ENCODE data around the gene ASTN2. TPM values are rescaled to one million over a fixed set of nuclear protein-coding genes. Genes with fewer than 3 reads are reported as not detected.
A peak's percentile ranks its signal among the peaks of the same experiment; 100 is the strongest.

ASTN2 gene
- total and polyA plus RNA-seq, 9 of the 15 experiments (the other 6 are each of a cell fraction or from before 2014, with no cell fraction given) = 0.56 to 3.5 (median 1.9) TPM

GRCh38 chr9:116394894-116395698, 1019.8 kb downstream of the ASTN2 start (continued):
- TF ChIP-seq ETV6 (IDR thresholded peaks at IDR 0.05; ENCODE audit: borderline replicate concordance in 1 of 2, low read depth in 2 of 2, low read length in 1 of 2) (no peak), ETV6 (CRISPR knock-in tag; IDR thresholded peaks at IDR 0.05; ENCODE audit: borderline replicate concordance) (no peak), E4F1 (CRISPR knock-in tag; IDR thresholded peaks at IDR 0.05; ENCODE audit: borderline replicate concordance) (no peak), BRF2 (IDR thresholded peaks at IDR 0.05; ENCODE audit: borderline replicate concordance, insufficient read depth, insufficient read length) (no peak), ZC3H4 (CRISPR knock-in tag; IDR thresholded peaks at IDR 0.05; ENCODE audit: borderline replicate concordance) (no peak), PTRF (tag; IDR thresholded peaks at IDR 0.05) (peak; percentile 56; the same call in 1 of the 2 replicates), ZNF146 (CRISPR knock-in tag; IDR thresholded peaks at IDR 0.05; ENCODE audit: unreplicated experiment) (no peak), ZBTB11 (CRISPR knock-in tag; IDR thresholded peaks at IDR 0.05) (no peak), CTCFL (IDR thresholded peaks at IDR 0.05; ENCODE audit: borderline replicate concordance, insufficient read depth, low read depth, low read length, poor library complexity, severe bottlenecking) (no peak), POLR3A (IDR thresholded peaks at IDR 0.05; ENCODE audit: borderline replicate concordance, extremely low read depth, insufficient read depth, insufficient read length) (no peak), TARDBP (IDR thresholded peaks at IDR 0.05) (0 out of 2 replicates have a peak, but pooled peaks have one; percentile 60), SREBF1 (IDR thresholded peaks at IDR 0.05; ENCODE audit: borderline replicate concordance, low read depth, low read length) (no peak), ZNF696 (CRISPR knock-in tag; conservative IDR thresholded peaks at IDR 0.05) (no peak), KAT7 (CRISPR knock-in tag; IDR thresholded peaks at IDR 0.05; ENCODE audit: borderline replicate concordance) (no peak), ZBTB7A (IDR thresholded peaks at IDR 0.05; ENCODE audit: borderline replicate concordance, control insufficient read depth, low read depth, low read length) (no peak), HNRNPH1 (optimal IDR thresholded peaks at IDR 0.05; ENCODE audit: low read depth, low read length) (no peak)

Measured in K562 (cell line).